T-helper 2 cell treated with Interferon-gamma antibody and Interleukin-4, amounts not matched to agents 5 μg/mL and 100 μg/mL, for 36 hours (primary cell): ENCODE data around the gene SPTBN1.

ENCODE experiments used
- DNase-seq: peaks from one replicate; pipeline ENCODE4 v3.0.0; 2021; ENCODE audit warnings: low spot score
- H3K27ac Mint-ChIP-seq: one replicate; pipeline ENCODE4 v1.8.0; 2021; ENCODE audit warnings: mild to moderate bottlenecking, mixed read lengths
- H3K27me3 Mint-ChIP-seq: one replicate; pipeline ENCODE4 v1.8.0; 2021; ENCODE audit warnings: low read depth, mixed read lengths
- H3K36me3 Mint-ChIP-seq: one replicate; pipeline ENCODE4 v1.8.0; 2021; ENCODE audit warnings: low read depth, mixed read lengths
- H3K4me1 Mint-ChIP-seq: one replicate; pipeline ENCODE4 v1.8.0; 2021; ENCODE audit warnings: low read depth, mixed read lengths
- H3K4me3 Mint-ChIP-seq: one replicate; pipeline ENCODE4 v1.8.0; 2022; ENCODE audit warnings: mild to moderate bottlenecking, moderate library complexity, mixed read lengths
- H3K9me3 Mint-ChIP-seq: one replicate; pipeline ENCODE4 v1.8.0; 2021; ENCODE audit warnings: mixed read lengths

The SPTBN1 gene

DNA sequence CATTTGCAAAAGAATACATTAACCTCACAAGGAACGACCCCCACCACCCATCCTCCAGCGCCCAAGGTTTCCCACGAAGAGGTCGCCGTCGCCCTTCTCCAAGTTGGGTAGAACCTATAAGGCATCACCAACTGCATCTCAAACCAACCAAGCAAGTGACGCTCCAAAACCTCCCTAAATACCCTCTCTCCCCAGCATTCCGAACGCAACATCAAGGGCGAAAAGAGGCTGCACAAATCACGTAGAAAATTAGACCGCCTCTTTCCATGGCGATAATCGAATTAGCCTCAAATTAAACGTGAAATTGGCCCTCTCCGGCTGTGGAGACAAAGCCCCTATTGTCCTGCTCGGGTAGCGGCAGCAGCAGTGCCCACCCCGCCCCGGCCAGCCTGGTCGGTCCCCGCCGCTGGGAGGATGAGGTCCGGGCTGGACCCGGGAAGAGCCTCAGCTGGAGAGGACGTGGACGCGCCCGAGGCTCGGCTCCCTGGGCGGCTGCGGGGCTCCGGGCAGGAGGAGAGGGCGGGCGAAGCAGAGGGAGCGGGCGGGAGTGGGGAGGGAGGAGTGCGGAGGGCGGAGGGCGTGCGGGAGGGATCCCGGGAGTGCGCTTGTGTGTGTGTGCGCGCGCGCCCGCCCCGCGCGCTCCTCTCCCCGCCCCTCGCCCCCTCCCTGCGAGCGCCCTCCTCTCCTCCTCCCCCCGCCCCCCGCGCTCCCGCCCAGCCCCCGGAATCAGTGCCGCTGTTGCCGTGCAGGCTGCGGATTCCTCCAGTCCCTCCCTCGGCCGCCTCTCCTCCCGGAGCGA is at the start of gene SPTBN1:
Gene SPTBN1 (plus strand): TSS at position 765 of the 799 bp plus-strand sequence. CDS start 70,092 bp downstream, outside the sequence.
- Mint-ChIP-seq H3K27me3 (peaks cover 53% of the 10 kb centered on the region), H3K36me3 (no peaks in the 10 kb centered on the region), H3K4me1 (peaks cover 6% of the 10 kb centered on the region), H3K9me3 (no peaks in the 10 kb centered on the region), H3K27ac (no peak within 1 kb of the TSS), H3K4me3 (peak within 1 kb of the TSS; percentile 81)
- no peak for DNase-seq

DNA sequence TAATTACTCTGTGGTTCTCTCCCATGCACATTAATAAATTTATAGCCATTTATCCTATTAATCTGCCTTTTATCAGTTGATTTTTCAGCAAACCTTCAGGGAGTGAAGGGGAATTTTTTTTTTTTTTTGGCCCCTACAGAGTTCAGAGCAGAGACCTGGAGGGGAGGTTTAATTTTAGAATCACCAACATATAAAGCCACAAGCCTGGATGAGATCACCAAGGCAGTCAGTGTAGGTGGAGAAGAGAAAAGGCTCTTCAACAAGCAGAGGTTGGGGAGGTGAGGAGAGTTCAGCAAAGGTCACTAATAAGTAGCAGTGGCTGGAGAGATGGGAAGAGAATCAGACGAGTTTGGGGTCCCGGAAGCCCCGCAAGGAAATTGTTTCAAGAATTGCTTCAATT is 48.4 kb upstream of the SPTBN1 start:
- no peaks in the 10 kb centered on the region for H3K36me3 Mint-ChIP-seq
- DNase-seq = no peak
- peaks cover 17% of the 10 kb centered on the region for H3K27me3 Mint-ChIP-seq
- H3K4me3 Mint-ChIP-seq = no peak overlapping the region
- no peaks in the 10 kb centered on the region for H3K9me3 Mint-ChIP-seq
- peaks cover 3% of the 10 kb centered on the region for H3K4me1 Mint-ChIP-seq
- no peak overlapping the region for H3K27ac Mint-ChIP-seq

DNA sequence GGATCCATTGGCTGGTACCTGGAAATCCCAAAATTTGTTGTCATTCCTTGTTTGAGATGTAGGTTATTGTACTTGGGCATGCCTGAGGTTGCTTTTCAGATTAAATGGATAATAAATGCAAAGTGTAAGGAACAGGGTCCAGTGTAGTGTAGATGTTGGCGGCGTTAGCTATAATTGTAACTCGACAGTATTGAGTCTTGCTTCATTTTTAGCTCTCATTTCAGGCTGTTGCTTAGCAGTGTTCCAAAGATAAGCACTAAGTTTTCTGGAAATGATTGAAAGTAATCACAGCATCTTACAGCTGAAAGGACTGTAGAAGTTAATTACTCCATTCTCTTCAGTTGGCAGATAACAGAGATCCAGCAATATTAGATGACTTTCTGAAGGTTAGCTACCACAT is 47.8 kb upstream of the SPTBN1 start:
- Mint-ChIP-seq H3K4me1 (peaks cover 3% of the 10 kb centered on the region), H3K4me3 (no peak overlapping the region), H3K27ac (no peak overlapping the region), H3K9me3 (no peaks in the 10 kb centered on the region), H3K27me3 (peaks cover 17% of the 10 kb centered on the region), H3K36me3 (no peaks in the 10 kb centered on the region)
- DNase-seq = no peak

DNA sequence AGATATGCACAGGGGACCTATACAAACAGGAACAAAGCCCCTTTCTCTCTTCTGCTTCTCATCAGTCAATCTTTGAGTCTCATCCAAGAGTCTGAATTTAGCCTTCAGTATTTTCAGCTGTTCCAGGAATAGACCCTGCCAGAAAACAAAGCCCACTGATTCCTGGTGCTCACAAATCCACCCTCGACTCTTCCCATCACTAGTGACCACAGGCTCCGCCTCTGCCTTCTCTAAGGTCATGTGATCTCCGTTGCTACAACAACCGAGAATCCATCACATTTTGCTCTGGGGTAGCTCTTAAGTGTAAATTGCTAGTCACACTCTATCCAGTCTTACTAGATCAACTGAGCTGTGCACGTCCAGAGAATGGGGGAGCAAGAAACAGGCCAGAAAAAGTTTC is 46.4 kb upstream of the SPTBN1 start:
- no peaks in the 10 kb centered on the region for H3K9me3 Mint-ChIP-seq
- no peaks in the 10 kb centered on the region for H3K4me1 Mint-ChIP-seq
- H3K4me3 Mint-ChIP-seq = no peak overlapping the region
- DNase-seq = no peak
- peaks cover 13% of the 10 kb centered on the region for H3K27me3 Mint-ChIP-seq
- no peaks in the 10 kb centered on the region for H3K36me3 Mint-ChIP-seq
- no peak overlapping the region for H3K27ac Mint-ChIP-seq

DNA sequence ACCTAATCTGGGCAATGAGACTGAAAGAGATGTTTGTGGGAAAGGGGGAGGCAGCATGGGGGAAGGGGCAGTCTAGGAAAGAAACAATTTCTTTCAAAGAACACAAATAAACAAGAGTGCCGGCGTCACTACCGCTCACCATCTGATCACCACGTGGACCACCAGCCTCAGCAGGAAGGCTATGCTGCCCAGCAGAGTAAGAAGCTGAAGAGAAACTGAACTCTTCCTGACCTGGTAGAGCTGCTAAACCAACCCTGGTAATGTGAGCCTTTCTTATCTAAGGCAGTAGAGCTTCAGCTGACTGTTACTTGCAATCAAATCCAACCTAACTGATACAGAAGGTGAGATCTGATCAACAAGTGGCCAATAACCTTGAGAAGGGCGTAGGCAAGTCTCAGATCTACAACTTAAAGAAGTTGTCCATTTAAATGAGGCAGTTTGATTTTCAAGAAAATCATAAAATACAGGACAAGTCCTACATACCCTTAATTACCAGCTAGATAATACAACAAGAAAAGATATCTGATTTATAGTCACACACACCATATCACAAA is 44.2 kb upstream of the SPTBN1 start:
- Mint-ChIP-seq H3K4me3 (no peak overlapping the region), H3K27ac (no peak overlapping the region), H3K4me1 (no peaks in the 10 kb centered on the region), H3K27me3 (peaks cover 19% of the 10 kb centered on the region), H3K9me3 (no peaks in the 10 kb centered on the region), H3K36me3 (no peaks in the 10 kb centered on the region)
- DNase-seq = no peak

DNA sequence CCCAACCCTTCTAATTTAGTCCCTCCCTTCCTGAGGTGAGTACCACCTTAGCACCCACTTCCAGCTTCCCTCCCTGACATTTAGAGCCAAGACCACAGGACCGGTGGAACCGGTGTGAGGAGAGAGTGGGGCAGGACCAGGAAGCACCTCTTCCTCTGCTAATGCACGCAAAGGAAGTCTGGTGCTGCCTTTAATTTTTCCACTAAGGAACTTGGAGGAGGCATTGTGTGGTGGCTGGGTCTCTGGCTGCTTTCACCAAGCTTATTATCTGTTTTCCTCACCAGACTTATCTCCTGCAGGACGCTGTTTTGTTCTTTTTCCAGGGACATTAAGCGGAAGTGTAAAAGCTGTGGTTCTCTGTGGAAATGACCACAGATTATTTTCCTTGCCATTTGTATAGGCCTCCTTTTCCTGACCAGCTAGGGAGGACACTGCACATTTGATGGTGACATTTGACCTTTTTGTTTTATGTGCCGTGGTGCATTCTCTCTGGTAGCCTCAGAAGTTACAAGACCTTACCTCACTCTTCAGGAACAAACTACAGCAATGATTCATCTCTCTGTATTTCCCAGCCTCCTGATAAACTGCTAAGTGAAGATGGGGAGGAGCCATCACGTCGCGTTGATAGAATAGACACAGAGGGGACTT is 39.8 kb upstream of the SPTBN1 start:
- H3K27ac Mint-ChIP-seq = no peak overlapping the region
- H3K36me3 Mint-ChIP-seq = no peaks in the 10 kb centered on the region
- no peaks in the 10 kb centered on the region for H3K4me1 Mint-ChIP-seq
- no peaks in the 10 kb centered on the region for H3K9me3 Mint-ChIP-seq
- DNase-seq = no peak
- H3K27me3 Mint-ChIP-seq = peaks cover 13% of the 10 kb centered on the region
- no peak overlapping the region for H3K4me3 Mint-ChIP-seq

DNA sequence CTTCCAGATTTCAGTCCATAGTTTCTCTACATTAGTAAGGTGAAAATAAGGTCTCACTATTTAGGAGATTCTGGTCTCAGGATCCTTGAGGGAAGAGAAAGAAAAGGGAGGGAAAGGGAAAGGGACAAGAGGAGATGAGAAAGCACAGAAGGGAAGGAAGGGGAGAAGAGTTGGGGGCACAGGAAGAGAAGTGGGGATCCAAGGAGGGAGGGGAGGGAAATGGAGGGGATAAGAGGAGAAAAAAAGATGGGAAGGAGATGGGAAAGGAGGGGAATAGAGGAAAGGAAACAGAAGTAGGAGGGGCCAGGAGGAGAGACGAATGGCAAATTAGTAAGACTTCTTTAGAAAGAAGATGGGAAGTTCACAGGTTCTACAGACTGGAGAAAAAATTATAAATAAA is 39.2 kb upstream of the SPTBN1 start:
- no peak for DNase-seq
- Mint-ChIP-seq H3K9me3 (no peaks in the 10 kb centered on the region), H3K4me1 (peaks cover 5% of the 10 kb centered on the region), H3K4me3 (no peak overlapping the region), H3K27ac (no peak overlapping the region), H3K36me3 (no peaks in the 10 kb centered on the region), H3K27me3 (peaks cover 13% of the 10 kb centered on the region)

DNA sequence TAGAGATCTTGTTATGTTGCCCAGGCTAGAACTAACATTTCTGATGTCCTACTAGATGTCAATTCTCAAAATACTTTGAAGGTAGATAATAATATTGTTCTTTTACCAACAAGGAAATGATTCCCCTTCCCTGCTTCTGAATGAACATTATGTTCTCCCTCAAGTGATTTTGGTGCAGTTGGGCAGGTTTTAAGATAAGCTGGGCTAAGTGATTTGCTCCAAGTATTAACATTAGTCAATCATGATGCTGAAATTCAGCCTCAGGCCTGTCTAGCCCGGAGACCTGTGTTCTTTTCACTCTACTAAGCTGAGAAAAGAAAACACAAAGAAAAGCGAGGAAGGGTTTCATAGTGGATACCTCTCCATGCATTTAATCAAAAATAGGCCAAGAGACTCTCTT is 38.5 kb upstream of the SPTBN1 start:
- no peak overlapping the region for H3K4me3 Mint-ChIP-seq
- DNase-seq = no peak
- no peaks in the 10 kb centered on the region for H3K36me3 Mint-ChIP-seq
- no peak overlapping the region for H3K27ac Mint-ChIP-seq
- peaks cover 13% of the 10 kb centered on the region for H3K27me3 Mint-ChIP-seq
- H3K4me1 Mint-ChIP-seq = peaks cover 9% of the 10 kb centered on the region
- H3K9me3 Mint-ChIP-seq = peaks cover 3% of the 10 kb centered on the region

DNA sequence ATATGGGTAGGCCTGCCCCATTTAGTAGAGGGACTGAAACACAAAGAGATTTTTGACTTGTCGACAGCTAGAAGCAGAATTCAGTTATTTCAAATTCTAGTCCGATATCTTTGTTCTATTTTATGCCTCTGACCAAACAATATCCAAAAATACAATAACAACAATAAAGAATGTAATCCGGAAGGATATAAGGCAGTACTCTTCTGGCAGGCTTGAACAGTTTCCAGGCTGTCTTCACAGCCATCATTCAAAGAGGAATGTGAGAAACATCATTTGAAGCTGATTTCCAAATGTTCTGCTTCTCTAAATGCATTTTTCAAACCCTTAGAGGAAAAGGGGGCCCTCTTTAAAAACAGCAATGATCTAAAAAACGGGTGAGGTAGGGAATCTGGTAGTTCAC is 36.7 kb upstream of the SPTBN1 start:
- DNase-seq = no peak
- H3K4me3 Mint-ChIP-seq = no peak overlapping the region
- peaks cover 6% of the 10 kb centered on the region for H3K9me3 Mint-ChIP-seq
- H3K36me3 Mint-ChIP-seq = no peaks in the 10 kb centered on the region
- no peak overlapping the region for H3K27ac Mint-ChIP-seq
- peaks cover 11% of the 10 kb centered on the region for H3K4me1 Mint-ChIP-seq
- H3K27me3 Mint-ChIP-seq = peaks cover 13% of the 10 kb centered on the region

DNA sequence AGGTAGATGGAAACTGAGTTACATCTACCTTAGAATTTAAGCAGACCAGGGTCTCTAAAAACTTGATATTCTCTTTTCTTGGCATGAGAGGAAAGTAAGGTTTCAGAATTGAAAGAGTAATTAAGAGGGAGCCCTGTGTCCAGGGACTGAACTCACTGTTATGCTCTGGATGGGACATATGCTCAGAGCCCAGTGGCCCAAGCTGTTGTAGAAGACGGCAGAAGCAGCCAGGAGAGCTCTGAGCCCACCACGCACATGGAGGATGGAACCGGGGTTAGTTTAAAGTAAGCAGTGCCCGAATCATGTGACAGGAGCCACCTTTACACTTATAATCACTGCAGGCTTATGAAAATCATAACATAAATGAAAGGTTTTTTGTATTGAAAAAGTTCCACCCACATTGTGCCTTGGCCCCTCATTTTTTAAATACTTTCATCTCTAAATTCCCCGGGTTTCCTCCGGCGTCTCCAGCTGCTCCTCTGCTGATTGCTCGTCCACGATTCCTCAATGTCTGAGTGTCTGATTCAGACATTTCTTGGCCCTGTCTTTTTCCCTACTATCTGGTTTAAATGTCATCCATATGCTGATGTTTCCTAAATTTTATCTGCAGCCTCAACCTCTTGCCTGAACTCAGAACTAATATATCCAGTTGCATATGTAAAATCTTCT is 36.1 kb upstream of the SPTBN1 start:
- peaks cover 11% of the 10 kb centered on the region for H3K4me1 Mint-ChIP-seq
- no peaks in the 10 kb centered on the region for H3K36me3 Mint-ChIP-seq
- no peak for DNase-seq
- H3K27ac Mint-ChIP-seq = no peak overlapping the region
- H3K9me3 Mint-ChIP-seq = peaks cover 6% of the 10 kb centered on the region
- H3K27me3 Mint-ChIP-seq = peaks cover 13% of the 10 kb centered on the region
- H3K4me3 Mint-ChIP-seq = no peak overlapping the region

DNA sequence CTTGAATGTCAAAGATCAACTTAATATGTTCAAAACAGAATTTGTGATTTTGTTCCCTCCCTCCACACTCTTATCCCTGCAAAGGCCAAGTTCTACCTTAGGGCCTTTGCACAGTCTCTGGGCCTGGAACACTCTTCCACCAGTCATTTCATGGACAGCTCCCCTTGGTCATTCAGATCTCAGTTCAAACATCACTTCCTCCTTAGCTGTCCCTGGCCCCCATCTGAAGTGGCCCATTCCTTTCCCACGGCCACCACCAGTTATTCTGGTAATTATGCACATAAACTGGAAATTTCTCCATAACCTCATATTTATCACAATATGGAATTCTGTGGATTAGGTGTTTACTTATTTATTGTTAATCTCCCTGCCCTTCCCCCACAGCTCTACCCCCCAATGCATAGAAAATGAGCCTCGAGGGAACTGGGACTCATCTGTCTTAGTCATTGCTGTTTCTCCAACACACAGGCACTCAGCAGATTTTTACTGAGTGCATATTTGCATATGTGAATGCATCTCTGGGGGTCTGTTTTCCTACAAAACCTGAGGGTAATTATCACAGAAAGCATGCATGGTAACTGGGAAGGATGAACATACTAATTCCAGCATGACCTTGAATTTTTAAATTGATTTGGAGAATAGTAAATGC is 35.5 kb upstream of the SPTBN1 start:
- DNase-seq = no peak
- peaks cover 11% of the 10 kb centered on the region for H3K4me1 Mint-ChIP-seq
- no peaks in the 10 kb centered on the region for H3K36me3 Mint-ChIP-seq
- peaks cover 6% of the 10 kb centered on the region for H3K9me3 Mint-ChIP-seq
- H3K27me3 Mint-ChIP-seq = peaks cover 13% of the 10 kb centered on the region
- no peak overlapping the region for H3K27ac Mint-ChIP-seq
- no peak overlapping the region for H3K4me3 Mint-ChIP-seq

DNA sequence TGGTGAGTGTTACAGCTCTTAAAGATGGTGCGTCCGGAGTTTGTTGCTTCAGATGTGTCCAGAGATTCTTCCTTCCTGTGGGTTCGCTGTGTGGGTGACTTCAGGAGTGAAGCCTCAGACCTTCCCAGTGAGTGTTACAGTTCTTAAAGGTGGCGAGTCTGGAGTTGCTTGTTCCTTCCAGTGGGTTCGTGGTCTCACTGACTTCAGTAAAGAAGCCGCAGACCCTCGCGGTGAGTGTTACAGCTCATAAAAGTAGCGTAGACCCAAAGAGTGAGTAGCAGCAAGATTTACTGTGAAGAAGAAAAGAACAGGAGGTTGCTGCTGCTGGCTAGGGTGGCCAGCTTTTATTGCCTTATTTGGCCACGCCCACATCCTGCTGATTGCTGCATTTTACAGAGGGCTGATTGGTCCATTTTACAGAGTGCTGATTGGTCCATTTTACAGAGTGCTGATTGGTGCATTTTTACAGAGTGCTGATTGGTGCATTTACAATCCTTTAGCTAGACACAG is 34.0 kb upstream of the SPTBN1 start:
- Mint-ChIP-seq H3K4me3 (peak overlapping the region; percentile 63), H3K27ac (peak overlapping the region; percentile 41)
- peak; percentile 7 for DNase-seq

DNA sequence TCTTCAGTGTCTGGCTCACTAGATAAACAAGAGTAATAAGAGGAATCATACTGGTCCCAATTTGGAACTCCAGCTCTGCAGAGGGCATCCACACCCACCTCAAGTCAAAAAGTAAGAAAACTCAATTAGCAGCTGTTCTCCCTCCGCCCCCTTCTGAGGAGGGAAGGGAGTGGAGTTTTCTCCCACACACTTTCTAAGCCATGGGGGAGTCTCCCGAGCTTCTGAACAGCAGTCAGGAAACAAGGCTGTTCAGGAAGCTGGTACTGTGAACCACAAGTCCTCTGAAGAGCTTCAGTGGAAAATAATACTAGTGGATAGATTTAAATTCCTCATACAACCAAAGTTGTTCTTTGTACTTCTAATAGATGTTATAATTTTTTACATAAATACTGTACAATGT is 32.9 kb upstream of the SPTBN1 start:
- Mint-ChIP-seq H3K4me1 (peaks cover 11% of the 10 kb centered on the region), H3K4me3 (no peak overlapping the region), H3K27ac (no peak overlapping the region), H3K27me3 (peaks cover 6% of the 10 kb centered on the region), H3K9me3 (peaks cover 6% of the 10 kb centered on the region), H3K36me3 (no peaks in the 10 kb centered on the region)
- no peak for DNase-seq

More for the DNA sequence above, 34.0 kb upstream of the SPTBN1 start:
- peaks cover 6% of the 10 kb centered on the region for H3K9me3 Mint-ChIP-seq
- peaks cover 6% of the 10 kb centered on the region for H3K27me3 Mint-ChIP-seq
- H3K4me1 Mint-ChIP-seq = peaks cover 11% of the 10 kb centered on the region
- H3K36me3 Mint-ChIP-seq = no peaks in the 10 kb centered on the region
